A673 (cell line): ENCODE results near the gene ATF6. TPM values are rescaled to one million over a fixed set of nuclear protein-coding genes. Genes with fewer than 3 reads are reported as not detected.

Source experiments
- BruUV-seq: library from RNA; stranded (reverse); fragments of 400-500 nt; replicated peaks from 2 replicates; lab custom pipeline; 2021; lab: Mats Ljungman, UMichigan
- CTCF ChIA-PET: fragments of 300-600 bp; sonication (Branson Sonifier 250); formaldehyde crosslinking; loops from one replicate; lab custom pipeline; 2022; ENCODE audit warnings: antibody characterized with exemption; lab: Charles Lee
- POLR2A ChIA-PET: fragments of 300-600 bp; sonication (Branson Sonifier 250); formaldehyde crosslinking; loops from one replicate; lab custom pipeline; 2022; ENCODE audit warnings: antibody characterized with exemption; ENCODE audit not compliant: low non-redundant PET; lab: Charles Lee
- DNase-seq: peaks from one replicate; pipeline ENCODE4 v3.0.0-alpha.2; 2015; ENCODE audit warnings: low spot score
- H3K27ac ChIP-seq: fragments of 200-600 bp; sonication (generic); 2 replicates; pipeline ENCODE4 v1.5.1; 2016; ENCODE audit warnings: mixed run types, low read depth, mild to moderate bottlenecking, mixed read lengths, antibody characterized with exemption, low read length; ENCODE audit not compliant: poor library complexity, severe bottlenecking
- H3K27me3 ChIP-seq: fragments of 200-600 bp; sonication (generic); replicated peaks from 2 replicates; pipeline ENCODE4 v1.6.1; 2017; ENCODE audit warnings: mixed run types, low read depth, mild to moderate bottlenecking, mixed read lengths, antibody characterized with exemption, low read length; ENCODE audit not compliant: insufficient read depth, poor library complexity
- H3K36me3 ChIP-seq: fragments of 200-600 bp; sonication (generic); 2 replicates; pipeline ENCODE4 v1.6.1; 2016; ENCODE audit warnings: mixed run types, mild to moderate bottlenecking, mixed read lengths, antibody characterized with exemption, low read length; ENCODE audit not compliant: insufficient read depth, poor library complexity, severe bottlenecking
- H3K4me1 ChIP-seq: fragments of 200-600 bp; sonication (generic); 2 replicates; pipeline ENCODE4 v1.6.1; 2017; ENCODE audit warnings: mixed run types, mild to moderate bottlenecking, mixed read lengths, antibody characterized with exemption, low read length; ENCODE audit not compliant: insufficient read depth, poor library complexity, severe bottlenecking
- H3K4me3 ChIP-seq: fragments of 200-600 bp; sonication (generic); 2 replicates; pipeline ENCODE4 v1.5.1; 2016; ENCODE audit warnings: low read depth, mixed run types, mild to moderate bottlenecking, mixed read lengths, low read length; ENCODE audit not compliant: poor library complexity, severe bottlenecking
- H3K9me3 ChIP-seq: fragments of 200-600 bp; sonication (generic); 2 replicates; pipeline ENCODE4 v1.6.1; 2016; ENCODE audit warnings: mixed run types, low read depth, mild to moderate bottlenecking, mixed read lengths, antibody characterized with exemption, low read length; ENCODE audit not compliant: poor library complexity, severe bottlenecking
- CTCF ChIP-seq: fragments of 300-800, 200-600 bp; sonication (generic); conservative IDR thresholded peaks from 2 replicates; pipeline ENCODE4 v1.5.1; 2017; ENCODE audit warnings: low read depth, mild to moderate bottlenecking, antibody characterized with exemption, low read length, moderate library complexity, mixed read lengths
- EZH2 ChIP-seq: fragments of 200-600 bp; sonication (generic); IDR thresholded peaks from 2 replicates; pipeline ENCODE4 v1.6.1; 2017; ENCODE audit warnings: borderline replicate concordance, low read depth, mild to moderate bottlenecking, mixed read lengths, antibody characterized with exemption, low read length; ENCODE audit not compliant: poor library complexity, severe bottlenecking
- intact Hi-C: fragments of 100-400 bp; cut with micrococcal nuclease; formaldehyde crosslinking; loops from one replicate; pipeline ENCODE4 v1.10.0; 2022; ENCODE audit not compliant: unreplicated experiment
- total RNA-seq: library from RNA; stranded (reverse); gene quantifications from 2 replicates; pipeline ENCODE4 v1.2.3, GENCODE V29; 2021

The ATF6 gene
- total RNA-seq, 1 experiment from 2014 or later: 21.8 TPM

- BruUV-seq: no TSS peak
- no peak overlapping the region for H3K27ac ChIP-seq
- TF ChIP-seq CTCF (no peak), EZH2 (no peak)
- no peaks in the 10 kb centered on the region for H3K27me3 ChIP-seq
- intact Hi-C loops: no loop called here
- CTCF ChIA-PET: no interaction called here
- no peak overlapping the region for H3K4me3 ChIP-seq
- POLR2A ChIA-PET: no interaction called here
- no peak for DNase-seq
- no peaks in the 10 kb centered on the region for H3K4me1 ChIP-seq
- no peaks in the 10 kb centered on the region for H3K9me3 ChIP-seq
- H3K36me3 ChIP-seq: no peaks in the 10 kb centered on the region
Measured at GRCh38 chr1:161997152-161997551, 231.0 kb downstream of the ATF6 start.

GRCh38 chr1:161998811-161999210 is 232.7 kb downstream of the ATF6 start:
- ChIA-PET POLR2A (no interaction called here), CTCF (no interaction called here)
- H3K9me3 ChIP-seq: no peaks in the 10 kb centered on the region
- H3K4me1 ChIP-seq: no peaks in the 10 kb centered on the region
- intact Hi-C loops: no loop called here
- no TSS peak for BruUV-seq
- H3K4me3 ChIP-seq: no peak overlapping the region
- no peaks in the 10 kb centered on the region for H3K36me3 ChIP-seq
- H3K27ac ChIP-seq: no peak overlapping the region
- no peak for TF ChIP-seq EZH2
- TF ChIP-seq CTCF: no peak
- DNase-seq: no peak
- H3K27me3 ChIP-seq: no peaks in the 10 kb centered on the region

GRCh38 chr1:161999301-162000052 is 233.4 kb downstream of the ATF6 start:
- H3K4me3 ChIP-seq: no peak overlapping the region
- no peaks in the 10 kb centered on the region for H3K9me3 ChIP-seq
- H3K36me3 ChIP-seq: no peaks in the 10 kb centered on the region
- CTCF ChIA-PET: no interaction called here
- TF ChIP-seq EZH2: no peak
- TF ChIP-seq CTCF: no peak
- no peak overlapping the region for H3K27ac ChIP-seq
- POLR2A ChIA-PET: no interaction called here
- H3K27me3 ChIP-seq: no peaks in the 10 kb centered on the region
- no peak for DNase-seq
- BruUV-seq: no TSS peak
- intact Hi-C loops: no loop called here
- no peaks in the 10 kb centered on the region for H3K4me1 ChIP-seq
